GM18498 (cell line): ENCODE measurements around the gene DOCK9.
A peak's percentile ranks its signal among the peaks of the same experiment; 100 is the strongest.
"Not testable (repeated sequence)": the region's sequence is repeated elsewhere in the genome, so short reads cannot be mapped to it uniquely, and the experiment has no call there.

Experiments used
- ATAC-seq: cut with Tn5 transposase; IDR thresholded peaks from one replicate; pipeline ENCODE4 v1.9.1; 2021; ENCODE audit warnings: mild to moderate bottlenecking, moderate library complexity; ENCODE audit not compliant: unreplicated experiment

The DOCK9 gene

GRCh38 chr13:98780451-98780850 is 197.4 kb downstream of the DOCK9 start:
- ATAC-seq, result no peak

- no peak for ATAC-seq
Observed at GRCh38 chr13:98779695-98780094, 198.2 kb downstream of the DOCK9 start.

- ATAC-seq, result no peak
Observed at GRCh38 chr13:98778749-98779148, 199.1 kb downstream of the DOCK9 start.

- no peak for ATAC-seq
Observed at GRCh38 chr13:98776644-98777043, 201.2 kb downstream of the DOCK9 start.

- ATAC-seq, result no peak
Observed at GRCh38 chr13:98775844-98776598, 201.8 kb downstream of the DOCK9 start.

- no peak for ATAC-seq
Observed at GRCh38 chr13:98775386-98775785, 202.5 kb downstream of the DOCK9 start.

- no peak for ATAC-seq
Observed at GRCh38 chr13:98774776-98775175, 203.1 kb downstream of the DOCK9 start.

- ATAC-seq, result no peak
Observed at GRCh38 chr13:98773921-98774320, 203.9 kb downstream of the DOCK9 start.

- ATAC-seq, result no peak
Observed at GRCh38 chr13:98772794-98773452, 204.9 kb downstream of the DOCK9 start.

GRCh38 chr13:98771838-98772611 is 205.8 kb downstream of the DOCK9 start:
- no peak for ATAC-seq

GRCh38 chr13:98769736-98770135 is 208.1 kb downstream of the DOCK9 start:
- ATAC-seq, result no peak

- no peak for ATAC-seq
Observed at GRCh38 chr13:98768522-98768921, 209.3 kb downstream of the DOCK9 start.

GRCh38 chr13:98766697-98767096 is 211.2 kb downstream of the DOCK9 start:
- no peak for ATAC-seq

GRCh38 chr13:98765996-98766519 is 211.8 kb downstream of the DOCK9 start:
- ATAC-seq, result no peak

- ATAC-seq, result peak; percentile 22
Observed at GRCh38 chr13:98761986-98762616, 215.8 kb downstream of the DOCK9 start.

- ATAC-seq, result peak; percentile 75
Observed at GRCh38 chr13:98761126-98761985, 216.5 kb downstream of the DOCK9 start.

GRCh38 chr13:98755729-98756128 is 222.1 kb downstream of the DOCK9 start:
- ATAC-seq, result no peak

GRCh38 chr13:98755116-98755515 is 222.7 kb downstream of the DOCK9 start:
- ATAC-seq, result no peak

GRCh38 chr13:98754468-98754867 is 223.4 kb downstream of the DOCK9 start:
- ATAC-seq, result not testable (repeated sequence)
